ENCODE data around the gene RNF5. TPM values are rescaled to one million over a fixed set of nuclear protein-coding genes. Genes with fewer than 3 reads are reported as not detected.

Gene RNF5
- total and polyA plus RNA-seq, 2 of the 4 experiments (the other 2 are of a cell fraction): 18.8 to 41.4 TPM

- Histone ChIP-seq H4K5ac (ENCODE audit: low read depth, low read length) (no peak overlapping the region), H3K23ac (ENCODE audit: low read depth, low read length) (no peak overlapping the region), H2AFZ (replicated peaks; ENCODE audit: low read length, poor library complexity) (no peak overlapping the region), H3K79me1 (ENCODE audit: low read depth in 1 of 2, low read length in 2 of 2) (peaks cover 25 to 30% of the 10 kb centered on the region in 2 experiments), H2BK20ac (ENCODE audit: low read depth, low read length) (no peak overlapping the region), H3K56ac (ENCODE audit: extremely low read depth, insufficient read depth, low read length) (no peak overlapping the region), H3K4me1 (ENCODE audit: control insufficient read depth, insufficient read depth, low read length) (peaks cover 10% of the 10 kb centered on the region), H3K9me3 (ENCODE audit: control insufficient read depth, insufficient read depth, low read length) (no peaks in the 10 kb centered on the region), H3K27ac (ENCODE audit: insufficient read depth, low read length) (no peak overlapping the region), H2AK5ac (ENCODE audit: low read depth, low read length) (no peak overlapping the region), H3K4me2 (ENCODE audit: low read depth, low read length) (no peak overlapping the region), H3K27me3 (ENCODE audit: control insufficient read depth, insufficient read depth, low read length) (no peaks in the 10 kb centered on the region), H3K9me1 (ENCODE audit: insufficient read depth, low read length) (peaks cover 10% of the 10 kb centered on the region), H3K4me3 (ENCODE audit: insufficient read depth, low read depth, low read length) (no peak overlapping the region), H3K36me3 (ENCODE audit: control insufficient read depth, insufficient read depth, low read length) (no peaks in the 10 kb centered on the region), H3K9ac (ENCODE audit: low read depth, low read length) (no peak overlapping the region), H4K91ac (ENCODE audit: insufficient read depth, low read depth, low read length) (no peak overlapping the region), H3K4ac (ENCODE audit: low read depth, low read length) (no peak overlapping the region), H4K20me1 (ENCODE audit: insufficient read depth, low read length) (no peaks in the 10 kb centered on the region), H2AK9ac (replicated peaks; ENCODE audit: low read depth, low read length, poor library complexity) (no peak overlapping the region), H2BK120ac (ENCODE audit: low read depth, low read length) (no peak overlapping the region), H2BK5ac (ENCODE audit: low read depth, low read length, poor library complexity, severe bottlenecking) (no peak overlapping the region), H2BK15ac (ENCODE audit: low read depth, low read length) (no peak overlapping the region), H3K14ac (replicated peaks; ENCODE audit: low read depth, low read length) (no peak overlapping the region), H3K18ac (ENCODE audit: low read depth, low read length) (no peak overlapping the region), H4K8ac (ENCODE audit: low read depth in 2 of 2, low read length in 2 of 2) (no peak overlapping the region)
- ChIA-PET POLR2A (ENCODE audit: unreplicated experiment) (no interaction called here), CTCF (no interaction called here)
- ATAC-seq (ENCODE audit: low read depth): no peak
- TF ChIP-seq, protein P1, sequence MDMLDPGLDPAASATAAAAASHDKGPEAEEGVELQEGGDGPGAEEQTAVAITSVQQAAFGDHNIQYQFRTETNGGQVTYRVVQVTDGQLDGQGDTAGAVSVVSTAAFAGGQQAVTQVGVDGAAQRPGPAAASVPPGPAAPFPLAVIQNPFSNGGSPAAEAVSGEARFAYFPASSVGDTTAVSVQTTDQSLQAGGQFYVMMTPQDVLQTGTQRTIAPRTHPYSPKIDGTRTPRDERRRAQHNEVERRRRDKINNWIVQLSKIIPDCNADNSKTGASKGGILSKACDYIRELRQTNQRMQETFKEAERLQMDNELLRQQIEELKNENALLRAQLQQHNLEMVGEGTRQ (IDR thresholded peaks at IDR 0.05; ENCODE audit: low read depth, low read length): no peak
- no peak for TF ChIP-seq CHD1 (IDR thresholded peaks at IDR 0.05; ENCODE audit: low read depth, low read length)
- TF ChIP-seq BHLHE40 (IDR thresholded peaks at IDR 0.05; ENCODE audit: low read depth, low read length): no peak
- no peak for TF ChIP-seq NFE2L2 (IDR thresholded peaks at IDR 0.05; ENCODE audit: low read depth, low read length)
- no peak for TF ChIP-seq RFX5 (IDR thresholded peaks at IDR 0.05; ENCODE audit: low read depth, low read length)
- no peak for TF ChIP-seq RCOR1 (IDR thresholded peaks at IDR 0.05; ENCODE audit: insufficient replicate concordance, low read length)
- TF ChIP-seq POLR2A (IDR thresholded peaks at IDR 0.05; ENCODE audit: low read depth, low read length): no peak
- no peak for TF ChIP-seq MAFK (IDR thresholded peaks at IDR 0.05; ENCODE audit: low read depth, low read length)
- no peak for TF ChIP-seq CEBPB (IDR thresholded peaks at IDR 0.05; ENCODE audit: low read depth, low read length)
- TF ChIP-seq SMC3 (IDR thresholded peaks at IDR 0.05; ENCODE audit: low read depth, low read length): no peak
- TF ChIP-seq MXI1 (IDR thresholded peaks at IDR 0.05; ENCODE audit: borderline replicate concordance, low read depth, low read length): no peak
- TF ChIP-seq MAZ (IDR thresholded peaks at IDR 0.05; ENCODE audit: borderline replicate concordance, low read depth, low read length): no peak
- no peak for TF ChIP-seq FOS (IDR thresholded peaks at IDR 0.05; ENCODE audit: low read depth, low read length)
- no peak for TF ChIP-seq RAD21 (IDR thresholded peaks at IDR 0.05; ENCODE audit: low read length)
- TF ChIP-seq, protein P2, sequence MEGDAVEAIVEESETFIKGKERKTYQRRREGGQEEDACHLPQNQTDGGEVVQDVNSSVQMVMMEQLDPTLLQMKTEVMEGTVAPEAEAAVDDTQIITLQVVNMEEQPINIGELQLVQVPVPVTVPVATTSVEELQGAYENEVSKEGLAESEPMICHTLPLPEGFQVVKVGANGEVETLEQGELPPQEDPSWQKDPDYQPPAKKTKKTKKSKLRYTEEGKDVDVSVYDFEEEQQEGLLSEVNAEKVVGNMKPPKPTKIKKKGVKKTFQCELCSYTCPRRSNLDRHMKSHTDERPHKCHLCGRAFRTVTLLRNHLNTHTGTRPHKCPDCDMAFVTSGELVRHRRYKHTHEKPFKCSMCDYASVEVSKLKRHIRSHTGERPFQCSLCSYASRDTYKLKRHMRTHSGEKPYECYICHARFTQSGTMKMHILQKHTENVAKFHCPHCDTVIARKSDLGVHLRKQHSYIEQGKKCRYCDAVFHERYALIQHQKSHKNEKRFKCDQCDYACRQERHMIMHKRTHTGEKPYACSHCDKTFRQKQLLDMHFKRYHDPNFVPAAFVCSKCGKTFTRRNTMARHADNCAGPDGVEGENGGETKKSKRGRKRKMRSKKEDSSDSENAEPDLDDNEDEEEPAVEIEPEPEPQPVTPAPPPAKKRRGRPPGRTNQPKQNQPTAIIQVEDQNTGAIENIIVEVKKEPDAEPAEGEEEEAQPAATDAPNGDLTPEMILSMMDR (conservative IDR thresholded peaks at IDR 0.05; ENCODE audit: low read depth, low read length): no peak
- TF ChIP-seq, protein P3, sequence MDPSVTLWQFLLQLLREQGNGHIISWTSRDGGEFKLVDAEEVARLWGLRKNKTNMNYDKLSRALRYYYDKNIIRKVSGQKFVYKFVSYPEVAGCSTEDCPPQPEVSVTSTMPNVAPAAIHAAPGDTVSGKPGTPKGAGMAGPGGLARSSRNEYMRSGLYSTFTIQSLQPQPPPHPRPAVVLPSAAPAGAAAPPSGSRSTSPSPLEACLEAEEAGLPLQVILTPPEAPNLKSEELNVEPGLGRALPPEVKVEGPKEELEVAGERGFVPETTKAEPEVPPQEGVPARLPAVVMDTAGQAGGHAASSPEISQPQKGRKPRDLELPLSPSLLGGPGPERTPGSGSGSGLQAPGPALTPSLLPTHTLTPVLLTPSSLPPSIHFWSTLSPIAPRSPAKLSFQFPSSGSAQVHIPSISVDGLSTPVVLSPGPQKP (IDR thresholded peaks at IDR 0.05; ENCODE audit: borderline replicate concordance, low read depth, low read length): no peak
- 80% methylated on average over 1 of the region's 14 CpGs; no CpG with 5 or more reads in 1 of the 2 experiments for whole genome bisulfite sequencing, 2 experiments (ENCODE audit: extremely low coverage in 2 of 2, insufficient read length in 1 of 2)
- dilution Hi-C loops (cut with HindIII; ENCODE audit: low sequenced_read_pairs, unreplicated experiment): no loop called here
- in situ Hi-C loops (cut with MboI; ENCODE audit: low sequenced_read_pairs): no loop called here
- no TSS peak for BruUV-seq (replicated peaks)
- no peak for DNase-seq
- intact Hi-C loops (cut with micrococcal nuclease): no loop called here
These were observed 46.7 kb upstream of the RNF5 start for GRCh38 chr6:32131439-32131948.

Data from IMR-90 (cell line).